GM04504 (cell line): ENCODE data around the gene TBKBP1.

ENCODE experiments used
- DNase-seq: peaks from one replicate; pipeline ENCODE4 v3.0.0-alpha.2; 2012; ENCODE audit warnings: low read depth

TBKBP1 gene

GRCh38 chr17:47693731-47694580, at the start of gene TBKBP1:
Gene TBKBP1 (plus strand): TSS chr17:47694161. CDS start chr17:47696113, 1,952 bp downstream.
- DNase-seq: no peak

- no peak for DNase-seq
Measured at GRCh38 chr17:47644324-47644723, 49.6 kb upstream of the TBKBP1 start.

GRCh38 chr17:47649153-47649971, 44.6 kb upstream of the TBKBP1 start, which contains the start of gene KPNB1:
Gene KPNB1 (plus strand): TSS chr17:47649919. CDS start chr17:47650245, 326 bp downstream.
- DNase-seq: peak; percentile 100

GRCh38 chr17:47649972-47650524, 43.9 kb upstream of the TBKBP1 start:
- DNase-seq: peak; percentile 26

GRCh38 chr17:47650525-47651522, 43.1 kb upstream of the TBKBP1 start:
- DNase-seq: peak; percentile 90

- no peak for DNase-seq
Measured at GRCh38 chr17:47651704-47652103, 42.3 kb upstream of the TBKBP1 start.

GRCh38 chr17:47652570-47652969, 41.4 kb upstream of the TBKBP1 start:
- DNase-seq: no peak

GRCh38 chr17:47653442-47653841, 40.5 kb upstream of the TBKBP1 start:
- DNase-seq: no peak

- no peak for DNase-seq
Measured at GRCh38 chr17:47654991-47655390, 39.0 kb upstream of the TBKBP1 start.

GRCh38 chr17:47660064-47660492, 33.9 kb upstream of the TBKBP1 start:
- no peak for DNase-seq

- no peak for DNase-seq
Measured at GRCh38 chr17:47663912-47664623, 29.9 kb upstream of the TBKBP1 start.

GRCh38 chr17:47664624-47664941, 29.4 kb upstream of the TBKBP1 start:
- no peak for DNase-seq

GRCh38 chr17:47665655-47666054, 28.3 kb upstream of the TBKBP1 start:
- DNase-seq: no peak

GRCh38 chr17:47669081-47669480, 24.9 kb upstream of the TBKBP1 start:
- DNase-seq: no peak

- DNase-seq: no peak
Measured at GRCh38 chr17:47670064-47670463, 23.9 kb upstream of the TBKBP1 start.

- DNase-seq: no peak
Measured at GRCh38 chr17:47674499-47674898, 19.5 kb upstream of the TBKBP1 start.

- DNase-seq: no peak
Measured at GRCh38 chr17:47675380-47676198, 18.4 kb upstream of the TBKBP1 start.

- DNase-seq: no peak
Measured at GRCh38 chr17:47676199-47676472, 17.8 kb upstream of the TBKBP1 start.

- no peak for DNase-seq
Measured at GRCh38 chr17:47676510-47677165, 17.3 kb upstream of the TBKBP1 start.

GRCh38 chr17:47678196-47678595, 15.8 kb upstream of the TBKBP1 start:
- no peak for DNase-seq
